ENCODE results near the gene KRT80.

The KRT80 gene

DNA sequence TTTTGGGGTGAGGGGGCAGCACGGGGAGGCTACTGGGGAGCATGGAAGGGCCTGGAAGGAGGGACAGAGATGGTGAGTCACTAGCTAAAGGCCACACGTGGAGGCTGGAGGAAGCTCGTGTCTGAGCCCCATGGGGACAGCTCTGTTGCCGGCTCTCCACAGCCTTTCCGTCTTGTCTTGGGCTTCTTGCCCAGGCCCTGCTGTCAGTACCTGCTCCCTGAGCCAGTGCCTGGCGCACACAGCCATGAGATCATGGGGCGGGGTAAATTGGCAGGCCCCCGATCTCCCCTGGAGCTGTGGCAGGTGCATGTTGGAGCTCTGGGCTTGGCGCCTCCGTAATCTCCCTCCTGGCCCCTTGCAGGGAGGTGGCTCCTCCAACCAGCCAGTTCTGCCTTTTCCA, 16.1 kb upstream of the KRT80 start:
- DNase-seq (ENCODE audit: insufficient read length): no peak
- no peak for TF ChIP-seq TAF1 (IDR thresholded peaks at IDR 0.05; ENCODE audit: borderline replicate concordance, low read depth, low read length)
- TF ChIP-seq POLR2AphosphoS5 (IDR thresholded peaks at IDR 0.05; ENCODE audit: low read depth, low read length): no peak
- TF ChIP-seq POLR2A (IDR thresholded peaks at IDR 0.05; ENCODE audit: low read depth, low read length): no peak
- no peak for FAIRE-seq

DNA sequence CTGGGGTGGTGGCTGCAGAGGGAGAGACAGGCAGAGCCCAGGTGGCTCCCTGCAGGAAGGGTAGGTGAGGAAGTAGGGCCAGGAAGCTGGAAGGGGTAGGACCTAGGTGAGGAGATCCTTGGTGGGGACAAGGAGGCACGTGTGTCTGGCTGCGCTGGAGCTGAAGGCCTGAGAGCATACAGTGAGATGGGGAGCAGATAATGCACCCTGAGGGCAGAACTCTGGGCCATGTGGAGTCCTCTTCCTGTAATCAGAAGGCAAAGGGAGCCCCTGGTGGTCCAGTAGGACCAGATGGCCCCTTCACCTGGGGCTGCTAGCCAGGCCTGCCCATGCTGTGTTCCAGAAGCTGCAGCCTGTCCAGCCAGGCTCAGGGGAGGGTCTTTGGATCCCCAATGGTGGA, 15.3 kb upstream of the KRT80 start:
- TF ChIP-seq POLR2A (IDR thresholded peaks at IDR 0.05; ENCODE audit: low read depth, low read length): no peak
- no peak for TF ChIP-seq TAF1 (IDR thresholded peaks at IDR 0.05; ENCODE audit: borderline replicate concordance, low read depth, low read length)
- no peak for TF ChIP-seq POLR2AphosphoS5 (IDR thresholded peaks at IDR 0.05; ENCODE audit: low read depth, low read length)
- no peak for FAIRE-seq

DNA sequence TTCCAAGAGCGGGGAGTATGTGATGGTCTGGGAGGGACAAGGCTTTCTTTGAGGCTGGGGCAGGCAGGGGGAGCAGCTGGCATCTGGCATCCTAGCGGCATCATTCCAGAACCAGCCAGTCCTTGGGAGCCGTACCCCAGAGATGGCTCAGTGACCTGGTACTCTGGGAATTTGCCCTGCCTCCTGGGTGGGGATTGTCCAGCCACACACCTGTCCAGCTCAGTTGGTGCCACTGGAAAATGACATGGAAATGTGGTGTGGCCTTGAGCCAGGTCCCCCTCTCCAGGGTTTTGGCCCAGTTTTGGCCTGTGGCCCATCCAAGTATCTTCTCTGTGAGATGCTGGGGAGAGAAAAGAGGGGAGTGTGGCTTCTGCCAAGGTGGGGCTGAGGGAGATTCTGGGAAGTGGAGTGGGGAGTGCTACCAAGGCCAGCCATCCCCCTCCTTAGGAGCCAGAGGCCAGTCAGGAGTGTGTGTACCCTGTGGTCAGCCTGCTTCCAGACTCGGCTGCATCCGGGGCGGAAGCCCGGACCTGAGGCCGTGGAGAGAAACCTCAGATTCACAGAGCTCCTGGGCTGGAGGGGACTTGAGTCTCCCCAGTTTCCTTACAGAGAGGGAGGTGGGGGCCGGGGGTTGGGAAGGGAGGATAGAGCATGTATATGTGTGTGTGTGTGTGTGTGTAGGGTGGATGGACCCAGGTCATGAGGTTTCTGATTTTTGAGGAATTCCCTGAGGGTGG, 14.7 kb upstream of the KRT80 start:
- no peak for DNase-seq (ENCODE audit: insufficient read length)
- TF ChIP-seq POLR2AphosphoS5 (IDR thresholded peaks at IDR 0.05; ENCODE audit: low read depth, low read length): no peak
- TF ChIP-seq TAF1 (IDR thresholded peaks at IDR 0.05; ENCODE audit: borderline replicate concordance, low read depth, low read length): no peak
- no peak for TF ChIP-seq POLR2A (IDR thresholded peaks at IDR 0.05; ENCODE audit: low read depth, low read length)
- FAIRE-seq: no peak

More for the DNA sequence above, 15.3 kb upstream of the KRT80 start:
- no peak for DNase-seq (ENCODE audit: insufficient read length)

DNA sequence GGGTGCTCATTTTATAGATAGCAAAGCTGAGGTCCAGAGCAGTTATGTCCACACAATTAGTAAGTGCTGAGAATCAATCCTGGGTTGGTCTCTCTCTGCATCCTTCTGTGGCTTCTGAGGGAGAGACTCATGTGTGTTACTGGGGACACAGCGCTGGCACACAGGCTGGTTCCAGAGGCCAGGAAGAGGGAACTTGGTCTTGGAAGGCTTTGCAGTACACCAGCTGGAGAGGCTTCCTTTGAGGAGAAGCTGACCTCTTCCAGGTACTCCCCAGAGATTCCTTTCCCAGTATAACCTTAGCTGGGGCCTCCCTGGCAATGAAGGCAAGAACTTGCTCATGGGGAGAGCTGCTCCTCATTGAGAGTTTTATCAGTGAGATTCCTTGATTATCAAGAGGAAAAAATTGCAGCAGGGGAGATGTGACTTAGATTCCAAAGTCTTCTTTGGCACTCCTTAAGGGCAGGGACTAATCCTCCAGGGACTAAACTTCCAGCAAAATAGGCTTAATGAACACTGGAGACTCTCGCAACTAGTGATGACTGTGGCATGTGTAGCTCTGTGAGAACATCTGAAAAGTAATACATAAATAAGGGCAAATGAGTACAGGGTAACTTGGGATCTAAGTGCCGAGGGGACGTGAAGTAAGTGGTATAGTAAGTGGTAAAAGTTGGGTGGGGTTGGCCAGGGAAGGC, 13.9 kb upstream of the KRT80 start:
- no peak for TF ChIP-seq TAF1 (IDR thresholded peaks at IDR 0.05; ENCODE audit: borderline replicate concordance, low read depth, low read length)
- FAIRE-seq: no peak
- DNase-seq (ENCODE audit: insufficient read length): no peak

DNA sequence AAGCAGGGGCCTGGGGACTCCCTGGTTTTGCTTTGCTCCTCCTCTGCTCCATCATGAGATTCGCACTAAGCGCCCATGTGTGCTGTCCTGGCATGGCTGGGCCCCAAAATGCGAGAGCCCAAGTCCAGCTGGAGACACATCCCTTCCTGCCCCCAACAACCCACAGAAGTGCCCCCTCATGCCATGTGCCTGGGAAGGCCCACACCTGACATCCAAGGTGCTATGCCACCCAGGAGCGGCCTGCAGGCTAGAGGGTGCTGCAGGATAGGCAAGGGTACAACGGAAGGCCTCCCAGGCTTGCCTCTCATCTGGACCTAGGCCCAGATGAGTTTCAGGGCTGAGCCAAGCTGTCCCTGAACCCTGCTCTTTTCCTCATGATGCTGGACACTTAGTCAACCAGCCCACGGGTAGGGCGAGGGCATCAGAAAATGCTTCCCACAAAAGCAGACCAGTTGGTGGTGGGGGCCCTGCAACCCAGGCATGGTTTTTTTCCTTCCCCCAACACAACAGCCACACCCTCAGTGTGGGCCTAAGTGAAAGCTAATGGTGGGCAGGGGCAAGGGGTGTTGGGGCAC, 13.2 kb upstream of the KRT80 start:
- FAIRE-seq (no peak), DNase-seq (ENCODE audit: insufficient read length) (no peak)
- TF ChIP-seq POLR2A (IDR thresholded peaks at IDR 0.05; ENCODE audit: low read depth, low read length): no peak
- no peak for TF ChIP-seq TAF1 (IDR thresholded peaks at IDR 0.05; ENCODE audit: borderline replicate concordance, low read depth, low read length)
- no peak for TF ChIP-seq POLR2AphosphoS5 (IDR thresholded peaks at IDR 0.05; ENCODE audit: low read depth, low read length)

DNA sequence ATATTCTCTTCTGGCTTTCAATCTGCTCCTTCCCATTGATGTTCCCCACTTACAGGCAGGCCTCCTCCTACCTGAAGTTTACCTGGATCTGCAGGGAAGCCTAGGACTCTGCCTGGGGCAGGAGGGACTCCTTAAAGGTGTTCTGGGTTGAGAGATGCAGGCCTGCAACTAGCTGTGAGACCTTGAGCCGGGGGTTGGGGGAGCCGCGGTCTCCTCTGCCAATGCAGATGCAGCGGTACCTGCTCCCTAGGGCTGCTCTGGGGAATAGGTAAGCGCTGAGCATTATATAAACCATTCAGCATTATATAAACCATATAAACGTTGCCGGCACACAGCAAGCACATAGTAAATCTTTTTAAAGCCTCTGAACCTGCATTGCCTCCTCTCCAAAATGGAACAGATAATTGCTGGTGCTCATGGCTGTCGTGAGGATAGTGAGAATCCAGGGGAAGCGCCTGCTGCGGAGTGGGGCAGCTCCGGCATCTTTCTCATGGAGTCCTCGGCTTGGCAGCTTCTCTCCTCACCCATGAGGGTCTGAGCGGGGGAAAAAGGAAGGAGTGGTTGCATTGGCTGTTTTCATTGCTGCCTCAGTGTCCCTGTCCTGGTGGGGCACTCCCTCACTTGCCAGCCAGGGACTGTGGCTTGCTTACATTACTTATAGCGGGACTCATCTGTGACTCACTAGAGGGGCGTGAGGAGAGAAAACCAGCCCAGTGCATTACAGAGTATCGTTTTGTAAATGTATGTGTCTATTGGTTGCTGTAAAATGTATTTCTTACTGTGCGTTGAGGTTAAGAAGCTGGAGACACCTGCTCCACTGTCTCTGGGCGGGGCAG, 12.5 kb upstream of the KRT80 start:
- TF ChIP-seq POLR2AphosphoS5 (IDR thresholded peaks at IDR 0.05; ENCODE audit: low read depth, low read length): no peak
- TF ChIP-seq TAF1 (IDR thresholded peaks at IDR 0.05; ENCODE audit: borderline replicate concordance, low read depth, low read length): no peak
- TF ChIP-seq POLR2A (IDR thresholded peaks at IDR 0.05; ENCODE audit: low read depth, low read length): no peak
- FAIRE-seq (no peak), DNase-seq (ENCODE audit: insufficient read length) (no peak)

DNA sequence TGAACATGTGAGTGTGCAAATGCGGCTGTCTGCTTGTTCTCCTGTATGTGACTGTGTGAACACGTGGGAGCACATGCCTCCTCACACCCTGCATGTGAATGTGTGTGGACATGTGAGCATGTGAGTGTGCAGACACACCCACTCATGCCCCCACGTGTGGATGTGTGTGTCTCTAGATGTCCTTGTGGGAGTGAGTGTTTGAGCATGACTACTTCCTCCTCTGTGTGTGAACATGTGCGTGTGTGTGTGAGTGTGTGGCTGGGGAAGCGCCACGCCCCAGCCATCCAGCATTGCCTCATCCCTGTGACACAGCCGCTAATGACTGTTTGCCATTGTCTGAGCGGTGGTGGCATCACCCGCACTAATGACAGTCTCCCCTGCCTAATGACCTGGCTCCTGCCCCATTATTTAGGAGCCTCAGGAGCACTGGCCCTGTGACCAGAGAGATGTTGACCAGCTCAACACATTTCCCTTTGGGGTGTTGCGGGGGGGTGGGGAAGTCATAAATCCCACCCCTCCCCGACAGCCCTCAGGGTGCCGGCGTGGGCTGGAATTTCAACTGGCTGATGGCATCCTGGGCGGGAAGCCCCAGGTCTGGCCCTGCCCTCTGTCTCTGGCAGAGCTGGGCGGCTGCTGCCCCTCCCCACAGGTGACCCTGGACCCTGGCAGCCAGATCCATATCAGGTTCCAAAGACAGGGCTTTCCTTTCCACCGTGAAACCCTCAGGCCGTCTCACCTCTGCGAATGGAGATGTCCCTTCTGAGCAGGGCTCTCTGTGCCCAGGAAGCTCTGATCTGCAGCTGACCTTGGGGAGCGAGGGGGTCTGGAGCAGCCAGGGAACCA, 11.5 kb upstream of the KRT80 start:
- TF ChIP-seq POLR2A (IDR thresholded peaks at IDR 0.05; ENCODE audit: low read depth, low read length): no peak
- TF ChIP-seq POLR2AphosphoS5 (IDR thresholded peaks at IDR 0.05; ENCODE audit: low read depth, low read length): no peak
- no peak for TF ChIP-seq TAF1 (IDR thresholded peaks at IDR 0.05; ENCODE audit: borderline replicate concordance, low read depth, low read length)
- FAIRE-seq: peak; percentile 53
- DNase-seq (ENCODE audit: insufficient read length): no peak

DNA sequence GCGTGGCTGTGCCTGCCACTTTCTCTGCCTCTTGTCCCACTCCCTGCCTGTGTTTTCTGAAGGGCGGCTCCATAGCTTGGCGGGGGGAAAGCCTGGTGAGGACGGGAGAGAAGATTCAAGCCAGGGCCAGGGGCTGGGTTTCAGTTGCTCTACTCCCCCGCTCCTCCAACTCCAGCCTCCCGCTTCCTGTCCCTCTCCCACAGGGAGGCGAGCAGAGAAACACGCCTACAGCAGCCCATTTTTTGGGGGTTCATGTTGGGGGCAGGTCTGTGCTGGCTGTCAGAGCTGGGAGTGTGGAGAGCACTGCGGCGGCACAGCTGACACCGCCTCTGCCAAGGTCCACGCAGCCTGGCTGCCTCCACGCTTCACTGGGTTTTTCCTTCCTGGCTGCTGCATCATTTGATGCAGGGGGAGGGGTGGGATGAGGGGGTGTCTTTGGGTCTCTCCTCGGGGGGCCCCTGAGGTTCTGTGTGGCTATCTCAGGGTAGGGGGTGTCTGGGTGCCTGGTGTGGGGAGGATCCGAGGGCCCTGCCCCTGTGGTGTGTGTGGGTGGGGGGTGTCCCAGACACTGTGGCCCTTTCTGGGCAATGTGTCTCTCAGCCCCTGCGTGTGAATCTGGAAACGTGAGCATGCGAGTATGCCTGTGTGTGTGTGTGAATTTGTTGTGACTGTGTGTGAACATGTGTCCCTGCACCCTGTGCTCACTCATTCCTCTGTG, 10.7 kb upstream of the KRT80 start:
- FAIRE-seq (no peak), DNase-seq (ENCODE audit: insufficient read length) (no peak)
- TF ChIP-seq POLR2A (IDR thresholded peaks at IDR 0.05; ENCODE audit: low read depth, low read length) (no peak), TAF1 (IDR thresholded peaks at IDR 0.05; ENCODE audit: borderline replicate concordance, low read depth, low read length) (no peak), POLR2AphosphoS5 (IDR thresholded peaks at IDR 0.05; ENCODE audit: low read depth, low read length) (no peak)

DNA sequence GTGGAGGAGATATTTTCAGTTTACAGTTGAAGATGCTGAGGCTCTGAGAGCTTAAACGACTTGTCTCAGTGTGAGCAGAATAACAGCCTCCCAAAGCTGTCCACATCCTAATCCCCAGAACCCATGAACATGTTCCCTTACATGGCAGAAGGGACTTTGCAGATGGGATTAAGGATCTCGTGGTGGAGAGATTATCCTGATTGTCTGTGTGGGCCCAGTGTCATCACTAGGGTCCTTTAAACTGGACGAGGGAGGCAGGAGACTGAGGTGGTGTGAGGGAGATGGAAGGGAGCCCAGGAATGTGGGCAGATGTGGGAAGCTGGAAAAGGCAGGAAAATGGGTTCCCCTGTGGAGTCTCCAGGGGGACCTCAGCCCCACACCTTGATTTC, 9.6 kb upstream of the KRT80 start:
- no peak for DNase-seq (ENCODE audit: insufficient read length)
- FAIRE-seq: no peak
- TF ChIP-seq POLR2A (IDR thresholded peaks at IDR 0.05; ENCODE audit: low read depth, low read length) (no peak), TAF1 (IDR thresholded peaks at IDR 0.05; ENCODE audit: borderline replicate concordance, low read depth, low read length) (no peak), POLR2AphosphoS5 (IDR thresholded peaks at IDR 0.05; ENCODE audit: low read depth, low read length) (no peak)

DNA sequence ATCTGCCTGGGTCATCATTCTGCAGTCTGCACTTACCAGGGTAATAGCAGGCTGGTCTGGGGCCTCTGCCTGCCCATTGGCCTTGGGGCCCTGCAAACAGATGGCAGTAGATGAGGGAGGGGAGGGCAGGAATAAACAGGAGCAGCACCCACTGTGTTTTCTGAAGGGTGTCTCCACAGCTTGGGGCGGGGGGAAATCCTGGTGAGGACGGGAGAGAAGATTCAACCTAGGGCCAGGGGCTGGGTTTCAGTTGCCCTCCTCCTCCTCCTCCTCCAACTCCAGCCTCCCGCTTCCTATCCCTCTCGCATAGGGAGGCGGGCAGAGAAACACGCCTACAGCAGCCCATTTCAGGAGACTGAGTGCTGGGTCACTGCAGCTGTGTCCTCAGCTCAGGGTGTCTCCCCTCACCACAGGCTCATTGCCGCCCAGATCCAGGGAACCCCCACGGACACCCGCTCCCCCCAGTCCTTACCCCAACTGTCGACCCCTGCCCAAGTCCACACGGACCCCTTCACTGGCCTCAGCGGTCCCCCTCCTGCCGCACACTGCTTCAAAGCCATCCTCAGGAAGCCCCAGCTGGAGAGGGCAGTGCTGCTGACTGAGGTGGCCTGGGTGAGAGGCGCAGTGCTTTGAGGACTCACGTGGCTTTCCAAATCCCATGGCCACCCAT, 9.1 kb upstream of the KRT80 start:
- no peak for DNase-seq (ENCODE audit: insufficient read length)
- no peak for FAIRE-seq
- TF ChIP-seq TAF1 (IDR thresholded peaks at IDR 0.05; ENCODE audit: borderline replicate concordance, low read depth, low read length): no peak
- TF ChIP-seq POLR2AphosphoS5 (IDR thresholded peaks at IDR 0.05; ENCODE audit: low read depth, low read length): no peak
- no peak for TF ChIP-seq POLR2A (IDR thresholded peaks at IDR 0.05; ENCODE audit: low read depth, low read length)

Data from GM12892 (cell line).